ENCODE data around the gene KIAA0513. TPM values are rescaled to one million over a fixed set of nuclear protein-coding genes. Genes with fewer than 3 reads are reported as not detected.

KIAA0513 gene
- total RNA-seq, 1 experiment from 2014 or later, result 0.97 TPM

DNA sequence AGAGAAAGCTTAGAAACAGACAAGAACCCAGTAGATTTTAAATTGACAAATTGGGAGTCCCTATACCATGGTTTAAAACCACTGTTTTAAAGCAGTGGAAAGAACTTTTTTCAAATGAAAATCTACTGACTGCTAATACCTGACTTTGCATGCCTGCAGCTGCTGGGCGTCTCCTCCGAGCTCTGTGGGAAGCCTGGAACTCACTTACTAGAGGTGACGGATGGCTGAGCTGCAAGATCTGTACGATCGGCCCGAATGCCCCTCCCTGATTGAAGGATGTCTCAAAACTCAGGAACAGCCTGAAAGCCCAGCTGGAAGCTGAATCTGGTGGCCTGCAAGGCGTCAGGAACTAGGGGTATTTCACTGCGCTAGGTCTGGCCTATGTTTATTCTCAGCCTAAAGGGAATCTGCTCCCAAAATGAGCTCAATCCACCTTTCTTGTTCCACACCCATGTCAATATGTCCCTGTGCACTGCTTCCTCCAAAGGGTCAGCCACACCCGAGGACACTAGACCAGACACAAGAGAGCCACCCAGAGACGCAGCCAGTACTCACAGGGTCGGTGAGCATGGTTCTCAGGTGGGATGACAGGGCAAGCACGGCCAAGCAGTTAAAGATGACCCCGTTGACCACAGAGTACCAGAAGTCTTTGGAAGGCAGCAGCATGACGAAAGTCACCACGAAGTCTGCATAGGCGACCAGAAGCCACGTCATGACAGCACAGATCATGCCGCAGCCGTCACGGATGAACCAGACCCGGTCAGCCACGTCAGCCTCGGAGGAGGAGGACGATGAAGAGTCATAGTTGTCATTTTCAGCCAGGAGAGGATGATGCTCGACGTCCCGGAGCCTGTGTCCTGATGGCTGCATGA lies 37.6 kb upstream of the KIAA0513 start:
- no peak overlapping the region for H3K4me3 ChIP-seq (ENCODE audit: low read length)
- no peak for DNase-seq
- no peaks in the 10 kb centered on the region for H3K4me1 ChIP-seq (ENCODE audit: low read length)
- H4K20me1 ChIP-seq (ENCODE audit: insufficient read depth, low read depth, low read length), result peaks cover 3% of the 10 kb centered on the region
- H3K9me2 ChIP-seq (replicated peaks; ENCODE audit: insufficient read depth, low read length), result no peaks in the 10 kb centered on the region
- no peak overlapping the region for H3K27ac ChIP-seq (ENCODE audit: low read length)
- no peak overlapping the region for H2AFZ ChIP-seq (ENCODE audit: low read length)
- no peaks in the 10 kb centered on the region for H3K27me3 ChIP-seq (ENCODE audit: low read length)
- H3K9me3 ChIP-seq (ENCODE audit: low read length), result no peaks in the 10 kb centered on the region
- H3K4me2 ChIP-seq (ENCODE audit: low read depth, low read length, poor library complexity, severe bottlenecking), result no peak overlapping the region
- H3K9ac ChIP-seq (ENCODE audit: low read length), result no peak overlapping the region
- H3K36me3 ChIP-seq (ENCODE audit: insufficient read depth, low read length), result peaks cover 10% of the 10 kb centered on the region; the same call in 1 of the 2 replicates
- peaks cover 52% of the 10 kb centered on the region for H3K79me2 ChIP-seq (ENCODE audit: low read length)

- Histone ChIP-seq H3K36me3 (ENCODE audit: insufficient read depth, low read length) (peaks cover 10% of the 10 kb centered on the region; the same call in 1 of the 2 replicates), H2AFZ (ENCODE audit: low read length) (no peak overlapping the region)
These were observed 36.8 kb upstream of the KIAA0513 start for GRCh38 chr16:84990782-84991181.

GRCh38 chr16:84992717-84993075 lies 34.9 kb upstream of the KIAA0513 start:
- Histone ChIP-seq H3K79me2 (ENCODE audit: low read length) (peaks cover 46% of the 10 kb centered on the region), H3K9me3 (ENCODE audit: low read length) (no peaks in the 10 kb centered on the region), H3K27me3 (ENCODE audit: low read length) (no peaks in the 10 kb centered on the region), H3K9ac (ENCODE audit: low read length) (no peak overlapping the region), H3K4me3 (ENCODE audit: low read length) (no peak overlapping the region), H2AFZ (ENCODE audit: low read length) (no peak overlapping the region), H3K9me2 (replicated peaks; ENCODE audit: insufficient read depth, low read length) (no peaks in the 10 kb centered on the region), H4K20me1 (ENCODE audit: insufficient read depth, low read depth, low read length) (no peaks in the 10 kb centered on the region; the same call in 1 of the 2 replicates), H3K4me1 (ENCODE audit: low read length) (no peaks in the 10 kb centered on the region), H3K4me2 (ENCODE audit: low read depth, low read length, poor library complexity, severe bottlenecking) (no peak overlapping the region), H3K27ac (ENCODE audit: low read length) (no peak overlapping the region), H3K36me3 (ENCODE audit: insufficient read depth, low read length) (peaks cover 10% of the 10 kb centered on the region; the same call in 1 of the 2 replicates)
- DNase-seq, result no peak

More at GRCh38 chr16:84990782-84991181, 36.8 kb upstream of the KIAA0513 start:
- no peaks in the 10 kb centered on the region for H3K9me2 ChIP-seq (replicated peaks; ENCODE audit: insufficient read depth, low read length)
- DNase-seq, result no peak
- no peak overlapping the region for H3K27ac ChIP-seq (ENCODE audit: low read length)
- no peaks in the 10 kb centered on the region; the same call in 1 of the 2 replicates for H4K20me1 ChIP-seq (ENCODE audit: insufficient read depth, low read depth, low read length)
- no peaks in the 10 kb centered on the region for H3K9me3 ChIP-seq (ENCODE audit: low read length)
- H3K79me2 ChIP-seq (ENCODE audit: low read length), result peaks cover 51% of the 10 kb centered on the region
- no peak overlapping the region for H3K4me3 ChIP-seq (ENCODE audit: low read length)
- H3K4me2 ChIP-seq (ENCODE audit: low read depth, low read length, poor library complexity, severe bottlenecking), result no peak overlapping the region
- no peaks in the 10 kb centered on the region for H3K27me3 ChIP-seq (ENCODE audit: low read length)
- no peaks in the 10 kb centered on the region for H3K4me1 ChIP-seq (ENCODE audit: low read length)
- H3K9ac ChIP-seq (ENCODE audit: low read length), result no peak overlapping the region

DNA sequence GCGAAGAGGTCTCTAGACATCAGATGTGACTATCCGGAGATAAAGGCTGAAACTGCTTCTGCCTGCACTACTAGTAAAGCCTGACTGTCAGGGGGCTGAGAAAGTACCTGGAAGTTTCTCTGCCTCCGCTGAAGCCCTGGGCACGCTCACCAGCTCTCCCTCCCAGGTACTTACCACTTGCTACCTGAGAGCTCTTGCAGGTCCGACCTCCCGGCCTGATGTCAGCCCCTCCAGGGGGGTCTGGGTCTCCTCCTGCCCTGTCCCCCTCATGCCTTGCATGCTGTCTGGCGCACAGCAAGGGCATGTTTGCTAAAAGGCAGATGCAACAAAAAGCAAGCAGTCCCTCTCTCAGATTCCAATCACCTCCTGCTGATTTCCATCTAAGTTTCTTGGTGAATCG lies 33.7 kb upstream of the KIAA0513 start:
- Histone ChIP-seq H3K4me2 (ENCODE audit: low read depth, low read length, poor library complexity, severe bottlenecking) (no peak overlapping the region), H3K36me3 (ENCODE audit: insufficient read depth, low read length) (peaks cover 10% of the 10 kb centered on the region; the same call in 1 of the 2 replicates), H3K4me1 (ENCODE audit: low read length) (no peaks in the 10 kb centered on the region), H3K27ac (ENCODE audit: low read length) (no peak overlapping the region), H4K20me1 (ENCODE audit: insufficient read depth, low read depth, low read length) (no peaks in the 10 kb centered on the region; the same call in 1 of the 2 replicates), H3K9ac (ENCODE audit: low read length) (no peak overlapping the region), H2AFZ (ENCODE audit: low read length) (no peak overlapping the region), H3K4me3 (ENCODE audit: low read length) (no peak overlapping the region), H3K79me2 (ENCODE audit: low read length) (peaks cover 49% of the 10 kb centered on the region), H3K9me2 (replicated peaks; ENCODE audit: insufficient read depth, low read length) (no peaks in the 10 kb centered on the region), H3K27me3 (ENCODE audit: low read length) (no peaks in the 10 kb centered on the region), H3K9me3 (ENCODE audit: low read length) (no peaks in the 10 kb centered on the region)
- DNase-seq, result no peak

DNA sequence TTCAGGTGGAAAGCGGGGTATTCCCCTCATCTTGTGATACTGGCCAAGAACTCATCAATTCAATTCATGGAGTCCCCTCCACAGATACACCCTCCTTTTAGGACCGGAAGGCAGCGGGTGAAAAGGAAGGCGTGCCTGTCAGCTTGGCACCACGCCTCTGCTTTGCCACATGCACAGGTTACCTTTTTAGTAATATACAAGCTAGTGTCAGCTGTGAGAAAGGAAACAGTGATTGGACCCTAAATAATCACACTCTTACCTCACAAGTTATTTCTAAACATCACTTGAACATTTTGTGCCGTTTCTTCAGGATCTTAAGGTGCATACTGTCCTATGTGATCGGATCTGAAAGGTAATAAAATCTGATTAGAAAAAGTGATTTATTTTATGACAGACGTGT lies 31.9 kb upstream of the KIAA0513 start:
- DNase-seq, result no peak
- Histone ChIP-seq H3K4me3 (ENCODE audit: low read length) (no peak overlapping the region), H3K9me2 (replicated peaks; ENCODE audit: insufficient read depth, low read length) (no peaks in the 10 kb centered on the region), H3K9ac (ENCODE audit: low read length) (no peak overlapping the region), H3K36me3 (ENCODE audit: insufficient read depth, low read length) (peaks cover 3% of the 10 kb centered on the region; the same call in 1 of the 2 replicates), H3K4me1 (ENCODE audit: low read length) (no peaks in the 10 kb centered on the region), H3K9me3 (ENCODE audit: low read length) (no peaks in the 10 kb centered on the region), H2AFZ (ENCODE audit: low read length) (no peak overlapping the region), H3K79me2 (ENCODE audit: low read length) (peaks cover 66% of the 10 kb centered on the region), H3K27me3 (ENCODE audit: low read length) (no peaks in the 10 kb centered on the region), H3K27ac (ENCODE audit: low read length) (no peak overlapping the region), H4K20me1 (ENCODE audit: insufficient read depth, low read depth, low read length) (no peaks in the 10 kb centered on the region; the same call in 1 of the 2 replicates), H3K4me2 (ENCODE audit: low read depth, low read length, poor library complexity, severe bottlenecking) (no peak overlapping the region)

- Histone ChIP-seq H3K27ac (ENCODE audit: low read length) (no peak overlapping the region), H4K20me1 (ENCODE audit: insufficient read depth, low read depth, low read length) (no peaks in the 10 kb centered on the region; the same call in 1 of the 2 replicates), H2AFZ (ENCODE audit: low read length) (no peak overlapping the region), H3K4me2 (ENCODE audit: low read depth, low read length, poor library complexity, severe bottlenecking) (no peak overlapping the region), H3K9ac (ENCODE audit: low read length) (no peak overlapping the region), H3K4me1 (ENCODE audit: low read length) (no peaks in the 10 kb centered on the region), H3K27me3 (ENCODE audit: low read length) (no peaks in the 10 kb centered on the region), H3K36me3 (ENCODE audit: insufficient read depth, low read length) (peaks cover 3% of the 10 kb centered on the region; the same call in 1 of the 2 replicates), H3K9me3 (ENCODE audit: low read length) (no peaks in the 10 kb centered on the region), H3K4me3 (ENCODE audit: low read length) (no peak overlapping the region), H3K79me2 (ENCODE audit: low read length) (peaks cover 67% of the 10 kb centered on the region), H3K9me2 (replicated peaks; ENCODE audit: insufficient read depth, low read length) (no peaks in the 10 kb centered on the region)
- DNase-seq, result no peak
These were observed 31.2 kb upstream of the KIAA0513 start for GRCh38 chr16:84996365-84996764.

DNA sequence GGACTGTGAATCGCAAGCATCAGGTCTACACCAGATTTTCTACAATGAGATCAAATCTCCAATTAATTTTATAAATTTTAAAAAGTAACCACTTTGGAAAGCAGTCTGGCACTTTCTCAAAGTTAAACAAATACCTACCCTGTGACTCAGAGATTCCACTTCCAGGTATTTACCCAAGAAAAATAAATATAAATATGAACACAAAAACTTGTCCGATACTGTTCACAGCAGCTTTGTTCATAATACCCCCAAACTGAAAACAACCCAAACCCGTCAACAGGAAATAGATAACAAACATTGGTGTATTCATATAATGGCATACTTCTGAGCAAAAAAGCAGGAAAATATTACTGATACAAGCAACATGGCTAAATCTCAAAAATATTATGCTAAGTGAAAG lies 28.4 kb upstream of the KIAA0513 start:
- H3K4me3 ChIP-seq (ENCODE audit: low read length), result no peak overlapping the region
- H3K9me2 ChIP-seq (replicated peaks; ENCODE audit: insufficient read depth, low read length), result no peaks in the 10 kb centered on the region
- peaks cover 1% of the 10 kb centered on the region for H3K4me1 ChIP-seq (ENCODE audit: low read length)
- no peak overlapping the region for H3K4me2 ChIP-seq (ENCODE audit: low read depth, low read length, poor library complexity, severe bottlenecking)
- H3K36me3 ChIP-seq (ENCODE audit: insufficient read depth, low read length), result no peaks in the 10 kb centered on the region; the same call in 1 of the 2 replicates
- DNase-seq, result no peak
- peaks cover 9% of the 10 kb centered on the region; the same call in 1 of the 2 replicates for H4K20me1 ChIP-seq (ENCODE audit: insufficient read depth, low read depth, low read length)
- peaks cover 81% of the 10 kb centered on the region for H3K79me2 ChIP-seq (ENCODE audit: low read length)
- no peaks in the 10 kb centered on the region for H3K9me3 ChIP-seq (ENCODE audit: low read length)
- H3K27me3 ChIP-seq (ENCODE audit: low read length), result no peaks in the 10 kb centered on the region
- H3K27ac ChIP-seq (ENCODE audit: low read length), result no peak overlapping the region
- no peak overlapping the region for H2AFZ ChIP-seq (ENCODE audit: low read length)
- H3K9ac ChIP-seq (ENCODE audit: low read length), result no peak overlapping the region

DNA sequence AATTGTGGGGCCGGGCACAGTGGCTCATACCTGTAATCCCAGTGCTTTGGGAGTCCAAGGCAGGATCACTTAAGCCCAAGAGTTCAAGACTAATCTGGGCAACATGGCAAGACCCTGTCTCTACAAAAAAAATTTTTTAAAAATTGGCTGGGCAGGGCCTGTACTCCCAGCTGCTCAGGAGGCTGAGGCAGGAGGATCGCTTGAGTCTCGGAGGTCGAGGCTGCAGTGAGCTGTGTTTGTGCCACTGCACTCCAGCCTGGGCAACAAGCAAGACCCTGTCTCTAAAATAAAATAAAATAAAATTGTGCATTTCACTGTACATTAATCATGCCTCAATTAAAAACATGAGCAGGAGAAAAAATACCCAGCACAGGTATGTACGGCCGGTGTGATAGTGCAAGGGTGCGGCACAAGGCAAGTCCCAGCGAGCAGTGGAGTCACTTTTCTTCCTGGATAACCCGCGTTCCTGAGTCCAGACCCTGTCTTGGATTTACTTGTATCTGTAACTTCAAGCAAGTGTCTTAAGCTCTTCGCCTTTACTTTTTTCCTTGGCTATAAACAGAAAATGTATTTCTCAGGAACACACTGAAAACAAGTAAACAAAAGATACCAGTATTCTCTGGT lies 27.6 kb upstream of the KIAA0513 start:
- Histone ChIP-seq H2AFZ (ENCODE audit: low read length) (no peak overlapping the region), H3K9me3 (ENCODE audit: low read length) (no peaks in the 10 kb centered on the region), H3K4me3 (ENCODE audit: low read length) (no peak overlapping the region), H3K27me3 (ENCODE audit: low read length) (no peaks in the 10 kb centered on the region), H3K36me3 (ENCODE audit: insufficient read depth, low read length) (no peaks in the 10 kb centered on the region), H3K79me2 (ENCODE audit: low read length) (peaks cover 83% of the 10 kb centered on the region), H3K4me2 (ENCODE audit: low read depth, low read length, poor library complexity, severe bottlenecking) (no peak overlapping the region), H3K9ac (ENCODE audit: low read length) (no peak overlapping the region), H3K4me1 (ENCODE audit: low read length) (peaks cover 9% of the 10 kb centered on the region), H3K27ac (ENCODE audit: low read length) (no peak overlapping the region), H3K9me2 (replicated peaks; ENCODE audit: insufficient read depth, low read length) (no peaks in the 10 kb centered on the region), H4K20me1 (ENCODE audit: insufficient read depth, low read depth, low read length) (peaks cover 15% of the 10 kb centered on the region)
- no peak for DNase-seq
